Thoracic aorta (tissue), 2 donors: Measurements from ENCODE around the gene PARK7. TPM values are rescaled to one million over a fixed set of nuclear protein-coding genes. Genes with fewer than 3 reads are reported as not detected.

Experiments used
- ATAC-seq: fragments of 150-250 bp; one replicate; pipeline ENCODE4 v1.8.0; 2017; ENCODE audit warnings: low read depth; ENCODE audit not compliant: insufficient number of reproducible peaks, low FRiP score
- DNase-seq: peaks from one replicate; pipeline ENCODE4 v3.0.0-alpha.2; 2020; ENCODE audit warnings: low spot score
- H3K27ac ChIP-seq, 2 donors: fragments of 200-600 bp; sonication (generic); 1 replicate in 1 of 2; 2 replicates in 1 of 2; pipeline ENCODE4 v1.5.1; 2016; ENCODE audit warnings: mild to moderate bottlenecking in 2 of 2, moderate library complexity in 2 of 2
- H3K27me3 ChIP-seq: fragments of 200-600 bp; sonication (generic); replicated peaks from 2 replicates; pipeline ENCODE4 v1.6.0; 2016; ENCODE audit warnings: mild to moderate bottlenecking; ENCODE audit not compliant: insufficient read depth
- H3K36me3 ChIP-seq: fragments of 200-600 bp; sonication (generic); one replicate; pipeline ENCODE4 v1.5.1; 2016
- H3K4me1 ChIP-seq, 2 donors: fragments of 200-600 bp; sonication (generic); 1 replicate in 1 of 2; 2 replicates in 1 of 2; pipeline versions ENCODE4 v1.5.1 to v1.6.0; 2016; ENCODE audit warnings: low read depth in 2 of 2, mild to moderate bottlenecking in 1 of 2; ENCODE audit not compliant: control insufficient read depth in 1 of 2
- H3K4me3 ChIP-seq: fragments of 200-600 bp; sonication (generic); 2 replicates; pipeline ENCODE4 v1.5.1; 2016; ENCODE audit warnings: mild to moderate bottlenecking
- H3K9me3 ChIP-seq: fragments of 200-600 bp; sonication (generic); 2 replicates; pipeline ENCODE4 v1.5.1; 2016
- CTCF ChIP-seq: fragments of 200-600 bp; sonication (generic); IDR thresholded peaks from one replicate; pipeline ENCODE4 v1.5.1; 2019; ENCODE audit warnings: antibody characterized with exemption
- total RNA-seq, 2 donors: library from RNA; depleted of rRNA; stranded (reverse); fragments of >200 nt; gene quantifications; one replicate each; pipeline versions ENCODE4 v1.1.0 to v1.2.3, GENCODE V29; 2016

Gene PARK7
- total RNA-seq, 2 donors from 2014 or later: 140 to 145 TPM

DNA sequence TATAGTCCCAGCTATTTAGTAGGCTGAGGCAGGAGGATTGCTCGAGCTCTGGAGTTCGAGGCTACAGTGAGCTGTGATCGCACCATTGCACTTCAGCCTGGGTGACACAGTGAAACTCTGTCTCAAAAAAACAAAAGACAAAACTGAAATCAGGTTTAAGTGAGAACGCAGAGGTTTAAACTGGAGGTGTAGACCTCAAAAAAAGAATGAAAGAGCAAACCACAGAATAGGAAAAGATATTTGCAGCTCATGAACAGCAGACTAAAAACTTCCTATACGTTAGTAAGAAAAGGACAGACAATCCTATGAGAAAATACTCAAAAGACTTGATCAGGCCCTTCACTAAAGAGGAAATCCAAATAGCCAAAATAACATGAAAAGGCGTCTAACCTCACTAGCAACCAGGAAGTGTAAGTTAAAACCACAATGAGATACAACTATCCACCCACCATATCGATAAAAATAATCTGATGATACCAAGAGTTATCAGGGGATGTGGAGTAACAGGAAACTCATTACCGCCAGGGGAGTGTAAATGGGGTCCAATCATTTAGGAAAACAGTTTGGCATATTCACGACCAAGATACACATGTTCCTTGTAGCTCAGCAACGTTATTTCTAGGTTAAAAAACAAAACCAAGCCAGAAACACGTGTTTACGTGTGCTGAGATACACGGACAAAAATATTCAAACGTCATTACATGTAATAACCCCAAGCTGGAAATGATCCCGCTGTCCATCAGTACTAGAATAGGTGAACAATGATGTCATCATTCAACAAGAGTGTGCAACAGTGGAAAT is 30.7 kb upstream of the PARK7 start:
- no peak for DNase-seq
- H3K27me3 ChIP-seq: no peaks in the 10 kb centered on the region

DNA sequence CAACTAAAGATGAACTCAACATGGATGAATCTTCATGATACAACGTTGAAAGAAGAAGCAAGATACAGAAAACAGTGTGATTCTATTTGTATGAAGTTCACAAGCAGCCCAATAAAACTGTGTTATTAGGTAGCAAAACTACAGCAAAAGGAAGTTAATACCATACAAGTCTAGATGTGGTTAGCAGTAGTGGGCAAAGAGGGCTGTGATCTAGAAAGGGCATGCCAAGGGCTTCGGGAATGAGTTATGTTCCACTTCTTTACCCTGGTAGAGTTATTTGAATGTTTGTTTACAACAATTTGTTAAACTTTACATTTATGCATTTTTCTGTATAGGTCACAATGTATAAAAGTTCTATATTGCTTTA is 30.1 kb upstream of the PARK7 start:
- no peak for ATAC-seq
- no peak for DNase-seq
- Histone ChIP-seq H3K27me3 (no peaks in the 10 kb centered on the region), H3K4me3 (no peak overlapping the region), H3K36me3 (no peaks in the 10 kb centered on the region), H3K4me1 (no peaks in the 10 kb centered on the region), H3K27ac (no peak overlapping the region), H3K9me3 (no peaks in the 10 kb centered on the region)
- TF ChIP-seq CTCF: no peak

More for the DNA sequence above, 30.7 kb upstream of the PARK7 start:
- no peaks in the 10 kb centered on the region for H3K9me3 ChIP-seq
- H3K27ac ChIP-seq: no peak overlapping the region
- ATAC-seq: no peak
- no peaks in the 10 kb centered on the region for H3K36me3 ChIP-seq
- no peak for TF ChIP-seq CTCF
- H3K4me1 ChIP-seq: no peaks in the 10 kb centered on the region
- H3K4me3 ChIP-seq: no peak overlapping the region

DNA sequence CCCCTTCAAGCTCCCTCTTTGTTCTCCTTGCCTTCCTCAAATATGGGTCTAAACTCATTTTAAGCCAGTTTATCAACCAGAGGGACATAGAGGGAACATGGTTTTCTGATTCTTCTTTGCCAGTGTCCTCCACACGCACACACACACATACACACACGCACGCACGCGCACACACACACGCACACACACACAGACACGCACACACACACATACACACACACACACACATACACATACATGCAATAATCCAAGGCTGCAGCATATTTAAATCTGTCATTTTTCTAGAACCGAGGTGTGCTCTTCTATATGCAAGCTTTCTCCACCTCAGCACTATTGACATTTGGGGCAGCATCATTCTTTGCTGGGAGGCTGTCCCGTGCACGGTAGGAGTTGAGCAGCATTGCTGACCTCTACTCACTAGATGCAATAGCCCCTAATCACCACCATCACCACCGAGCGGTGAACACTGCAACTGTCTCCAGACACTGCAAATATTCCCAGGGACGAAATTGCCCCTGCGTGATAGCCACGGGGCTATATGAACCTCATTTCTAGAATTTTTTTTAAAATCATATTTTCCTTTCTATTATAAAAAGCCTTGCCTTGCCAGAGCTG is 28.9 kb upstream of the PARK7 start:
- ATAC-seq (no peak), DNase-seq (no peak)
- Histone ChIP-seq H3K27me3 (no peaks in the 10 kb centered on the region), H3K4me3 (no peak overlapping the region), H3K4me1 (no peaks in the 10 kb centered on the region), H3K27ac (no peak overlapping the region), H3K36me3 (no peaks in the 10 kb centered on the region), H3K9me3 (no peaks in the 10 kb centered on the region)
- no peak for TF ChIP-seq CTCF

GRCh38 chr1:7938070-7938469 is 23.4 kb upstream of the PARK7 start:
- H3K27me3 ChIP-seq: no peaks in the 10 kb centered on the region
- H3K27ac ChIP-seq: no peak overlapping the region

More at GRCh38 chr1:7938070-7938469, 23.4 kb upstream of the PARK7 start:
- no peak for TF ChIP-seq CTCF
- no peaks in the 10 kb centered on the region for H3K9me3 ChIP-seq
- ATAC-seq (no peak), DNase-seq (no peak)
- H3K4me1 ChIP-seq: peaks cover 18 to 34% of the 10 kb centered on the region in 2 donors
- no peak overlapping the region for H3K4me3 ChIP-seq
- no peaks in the 10 kb centered on the region for H3K36me3 ChIP-seq
